ENCODE measurements around the gene CCNYL1.

DNA sequence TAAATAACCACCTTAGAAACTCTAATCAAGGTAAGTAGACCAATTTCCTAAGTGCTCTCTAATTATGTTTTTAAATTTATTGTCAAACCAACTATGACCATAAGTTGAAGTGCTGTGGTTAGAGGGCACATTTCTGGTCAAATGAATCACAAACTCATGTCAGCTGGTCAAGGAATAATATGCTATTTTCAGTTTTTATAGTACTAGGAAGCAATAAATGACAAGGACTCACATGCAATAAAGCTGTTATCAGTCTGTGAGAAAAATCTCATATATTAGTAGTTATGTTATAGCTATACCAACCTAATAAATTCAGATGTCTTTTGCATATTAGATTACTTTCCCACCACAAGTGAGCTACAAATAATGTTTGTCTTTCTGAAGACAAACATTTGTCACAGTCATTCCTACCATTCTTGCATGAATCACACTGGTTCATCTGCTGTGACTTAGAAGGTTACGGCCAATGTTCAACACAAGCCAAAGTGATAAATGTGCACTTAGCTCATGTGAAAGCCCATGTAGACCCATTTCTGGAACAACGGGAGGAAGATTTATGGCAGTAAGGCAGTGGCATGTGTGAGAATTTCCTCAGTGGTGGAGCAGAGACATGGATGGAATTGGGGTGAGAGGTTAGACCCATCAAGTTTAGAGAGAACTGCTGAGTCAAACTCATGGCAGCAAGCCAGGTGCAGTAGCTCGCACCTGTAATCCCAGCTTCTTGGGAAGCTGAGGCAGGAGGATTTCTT lies 27.4 kb upstream of the CCNYL1 start:
- TF ChIP-seq POLR2A (IDR thresholded peaks at IDR 0.05; ENCODE audit: low read depth, low read length) (no peak), POLR2AphosphoS5 (IDR thresholded peaks at IDR 0.05; ENCODE audit: low read depth, low read length) (no peak)

Data from GM12891 (cell line).